ENCODE results near the gene ORC2.

GRCh38 chr2:200869014-200869413, 94.4 kb downstream of the ORC2 start:
- TF ChIP-seq POLR2A (IDR thresholded peaks at IDR 0.05) (no peak), CTCF (IDR thresholded peaks at IDR 0.05) (no peak), EP300 (IDR thresholded peaks at IDR 0.05) (no peak)

Measured in ovary (tissue), 3 donors.